ENCODE measurements around the gene FAM9C.
"Not testable (repeated sequence)": the region's sequence is repeated elsewhere in the genome, so short reads cannot be mapped to it uniquely, and the experiment has no call there.

Gene FAM9C

DNA sequence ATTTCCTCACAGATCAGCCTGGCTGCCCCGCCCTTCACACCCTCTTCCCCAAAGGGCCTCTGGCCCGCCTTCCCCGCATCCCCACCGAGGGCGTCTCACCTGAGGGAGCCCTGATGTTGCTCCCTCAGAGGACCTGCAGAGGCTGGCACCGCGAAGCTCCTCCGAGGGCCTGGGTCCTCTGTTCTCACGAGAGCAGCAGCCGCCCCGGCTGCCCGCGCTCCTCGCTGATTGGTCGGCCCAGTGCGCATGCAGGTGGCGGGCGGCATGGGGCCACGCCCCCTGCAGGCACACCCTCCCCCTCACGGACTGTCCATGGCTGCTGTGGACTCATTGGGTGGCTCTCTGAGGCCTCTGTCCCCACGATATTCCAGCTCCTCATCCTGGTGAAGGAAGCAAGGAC is at the start of gene FAM9C:
TSS of gene FAM9C (minus strand) at position 180 of the 400 bp plus-strand sequence. CDS start 831 bp downstream, outside the sequence.
- DNase-seq (ENCODE audit: low read depth): no peak

DNA sequence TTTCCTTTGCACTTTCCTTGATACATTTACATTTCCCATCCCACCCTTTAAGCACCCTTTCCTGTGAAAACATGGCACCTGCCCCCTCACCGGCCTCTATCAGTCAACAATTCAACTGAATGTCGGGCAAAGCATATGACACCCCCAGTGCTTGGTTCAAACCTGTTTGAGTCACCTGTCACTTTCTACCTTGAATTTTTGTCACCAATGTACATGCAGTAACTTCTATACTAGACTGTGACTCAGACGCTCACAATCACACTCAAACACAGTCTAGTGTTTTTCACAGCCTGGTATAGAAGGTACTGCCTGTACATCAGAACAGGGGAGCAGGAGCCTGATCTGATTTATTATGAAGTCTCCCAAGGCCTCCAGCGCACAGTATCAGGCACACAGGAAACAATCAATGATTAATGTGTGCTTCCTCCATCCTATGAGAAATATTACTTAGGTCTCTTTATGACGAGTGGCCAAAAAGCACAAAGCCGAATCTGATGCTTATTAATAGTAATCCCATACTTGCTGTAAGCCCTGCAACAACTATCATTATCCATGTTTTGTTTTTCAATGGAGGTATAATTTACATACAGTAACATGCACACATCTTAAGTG is 49.2 kb upstream of the FAM9C start:
- no peak for DNase-seq (ENCODE audit: low read depth)

DNA sequence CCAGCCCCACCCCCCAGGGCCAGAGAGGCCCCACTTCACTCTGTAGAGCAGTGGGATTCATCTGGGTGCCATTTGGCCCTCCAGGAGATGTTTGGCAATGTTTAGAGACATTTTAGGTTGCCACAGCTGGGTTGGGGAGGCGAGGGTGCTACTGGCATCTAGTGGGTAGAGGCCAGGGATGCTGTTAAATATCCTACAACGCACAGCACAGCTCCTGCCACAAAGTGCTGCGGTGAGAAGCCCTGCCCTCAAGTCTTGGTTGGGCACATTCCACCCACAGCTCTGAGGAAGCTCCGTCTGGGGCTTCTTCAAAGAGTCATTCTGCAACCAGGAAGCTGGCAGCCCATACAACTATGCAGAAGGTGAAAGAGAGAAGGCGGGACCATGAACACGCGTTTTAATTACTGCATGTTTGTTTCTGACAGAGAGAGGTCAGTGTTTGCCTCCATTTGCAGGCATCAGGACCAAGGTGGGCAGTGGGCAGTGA is 48.1 kb upstream of the FAM9C start:
- peak; percentile 49 for DNase-seq (ENCODE audit: low read depth)

DNA sequence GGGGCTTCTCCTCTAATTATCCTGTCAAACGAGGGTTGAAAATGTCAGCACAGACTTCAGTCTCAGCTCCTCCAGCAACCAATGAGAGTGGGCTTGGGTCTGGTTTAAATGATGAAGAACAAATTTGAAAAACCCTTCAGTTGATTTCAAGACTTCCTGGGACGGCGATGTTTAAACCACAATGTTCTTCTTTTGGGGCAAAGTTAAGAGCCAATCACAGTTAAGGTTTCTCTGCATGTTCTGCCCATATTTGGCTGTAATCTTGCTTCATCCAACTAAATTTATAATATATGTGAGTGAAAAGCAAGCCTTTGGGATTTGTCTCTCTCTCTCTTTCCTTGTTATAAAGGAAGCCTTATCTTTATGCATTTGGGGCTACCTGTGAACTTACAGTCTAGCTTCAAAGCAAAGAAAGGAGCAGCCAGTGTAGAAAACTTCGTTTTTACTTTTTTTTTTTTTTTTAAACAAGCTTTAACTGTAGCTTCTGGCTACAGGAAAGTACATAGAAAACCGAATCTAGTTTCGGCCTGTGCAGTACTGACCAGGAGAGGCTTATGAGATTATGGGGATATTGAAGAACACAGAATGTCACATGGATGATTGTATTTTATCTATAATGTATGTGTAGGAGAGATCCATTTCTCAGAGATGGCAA is 46.8 kb upstream of the FAM9C start:
- DNase-seq (ENCODE audit: low read depth): no peak

DNA sequence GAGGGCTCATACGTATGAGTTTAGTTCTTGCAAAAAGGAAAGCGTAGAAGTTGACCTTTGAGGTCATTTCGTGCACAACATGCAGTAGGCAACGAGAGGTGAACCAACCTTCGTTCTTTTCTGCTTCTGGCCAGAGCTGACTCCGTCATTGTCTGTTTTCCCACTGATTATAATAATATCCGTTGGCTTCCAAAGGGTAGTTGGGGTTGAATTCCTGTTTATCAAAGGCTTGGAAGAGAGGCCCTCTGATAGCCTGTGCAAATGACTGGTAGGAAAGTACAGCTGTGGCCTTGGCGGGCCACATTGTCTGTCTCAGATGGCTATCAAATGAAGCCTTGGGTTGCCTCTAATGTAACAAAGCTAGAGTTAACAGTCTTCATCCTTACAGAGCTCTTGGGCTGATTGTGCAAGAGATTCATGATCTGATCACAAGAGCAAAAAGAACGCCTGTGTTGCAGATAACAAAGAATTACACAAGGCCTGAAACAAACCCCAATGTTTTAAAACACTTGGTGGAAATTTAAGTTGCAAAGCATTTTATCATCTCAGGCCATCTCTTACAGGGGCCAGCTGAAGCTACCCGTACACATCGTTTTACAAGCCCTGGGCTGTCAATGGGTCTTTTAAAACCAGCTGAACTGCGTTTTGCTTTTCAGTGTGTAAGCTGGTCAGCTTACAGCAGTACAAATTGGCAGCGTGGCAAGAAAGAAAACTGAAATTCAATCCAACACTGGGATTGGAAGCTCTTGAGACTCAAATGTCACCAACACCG is 46.1 kb upstream of the FAM9C start:
- DNase-seq (ENCODE audit: low read depth): no peak

DNA sequence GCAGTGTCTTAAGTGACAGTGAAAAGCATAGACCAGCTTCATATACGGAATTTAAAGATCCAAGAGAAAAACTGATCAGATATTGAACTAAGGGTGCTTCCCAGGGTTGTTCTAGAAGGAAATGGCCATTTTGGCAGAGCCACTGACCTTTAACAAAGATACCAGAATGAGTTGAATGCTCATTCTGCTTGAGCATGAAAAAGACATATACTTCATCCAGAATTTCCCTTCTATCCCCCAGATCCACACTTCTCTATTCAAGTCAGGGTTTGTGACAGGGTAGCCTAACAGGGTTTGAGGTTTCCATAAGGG is 45.6 kb upstream of the FAM9C start:
- DNase-seq (ENCODE audit: low read depth): no peak

DNA sequence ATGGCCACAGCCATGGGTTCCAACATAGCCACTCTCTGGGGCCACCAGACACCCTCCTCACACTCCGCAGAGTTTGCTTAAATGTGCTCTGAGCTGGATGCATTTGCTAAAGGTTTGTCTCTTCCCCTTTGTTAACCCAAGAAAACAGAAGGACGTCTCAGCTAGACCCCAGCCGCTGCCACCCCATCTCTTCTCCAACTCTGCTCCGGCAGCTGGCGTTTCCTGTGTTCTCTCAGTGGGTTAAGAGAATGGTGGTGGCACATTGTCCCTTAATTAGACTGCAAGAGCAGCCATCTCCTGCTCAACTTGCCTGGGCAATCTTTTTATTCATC is 43.7 kb upstream of the FAM9C start:
- no peak for DNase-seq (ENCODE audit: low read depth)

DNA sequence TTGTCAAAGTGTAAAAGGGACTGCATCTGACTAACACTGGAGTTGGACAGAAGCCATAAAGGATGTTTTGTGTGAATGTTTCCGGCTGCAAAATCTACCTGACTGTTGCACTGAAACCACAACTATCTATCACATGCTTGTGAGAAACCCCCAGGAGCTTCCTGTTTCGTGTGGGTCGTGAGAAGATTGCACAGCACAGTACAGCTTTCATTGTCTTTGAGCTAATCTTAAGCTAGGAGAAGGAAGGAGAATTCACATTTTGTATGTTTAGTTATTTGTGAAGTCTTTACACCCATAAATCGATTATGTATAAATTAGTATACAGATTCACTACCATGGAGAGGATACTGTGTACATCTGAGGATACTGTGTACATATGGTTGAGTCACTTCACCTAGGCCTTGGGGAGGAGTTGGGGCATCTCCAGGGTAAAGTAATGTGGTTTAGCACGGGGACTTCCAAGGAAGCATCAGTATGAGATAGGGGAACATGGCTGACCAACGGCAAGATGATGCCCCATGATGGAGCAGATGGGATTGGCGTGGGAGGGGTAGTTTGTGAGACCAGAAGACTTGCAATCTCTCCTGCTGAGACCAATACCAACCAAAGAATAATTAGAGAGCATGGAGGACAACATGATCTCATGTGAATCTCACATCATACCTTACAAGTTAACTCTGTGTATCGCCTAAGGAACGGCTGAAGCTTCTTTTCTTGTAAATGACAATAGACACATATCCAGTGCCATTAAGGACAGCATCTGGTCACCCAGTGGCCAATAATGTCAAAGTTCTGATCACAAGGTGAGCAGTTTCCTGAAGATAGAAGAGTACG is 43.1 kb upstream of the FAM9C start:
- DNase-seq (ENCODE audit: low read depth): peak; percentile 24

DNA sequence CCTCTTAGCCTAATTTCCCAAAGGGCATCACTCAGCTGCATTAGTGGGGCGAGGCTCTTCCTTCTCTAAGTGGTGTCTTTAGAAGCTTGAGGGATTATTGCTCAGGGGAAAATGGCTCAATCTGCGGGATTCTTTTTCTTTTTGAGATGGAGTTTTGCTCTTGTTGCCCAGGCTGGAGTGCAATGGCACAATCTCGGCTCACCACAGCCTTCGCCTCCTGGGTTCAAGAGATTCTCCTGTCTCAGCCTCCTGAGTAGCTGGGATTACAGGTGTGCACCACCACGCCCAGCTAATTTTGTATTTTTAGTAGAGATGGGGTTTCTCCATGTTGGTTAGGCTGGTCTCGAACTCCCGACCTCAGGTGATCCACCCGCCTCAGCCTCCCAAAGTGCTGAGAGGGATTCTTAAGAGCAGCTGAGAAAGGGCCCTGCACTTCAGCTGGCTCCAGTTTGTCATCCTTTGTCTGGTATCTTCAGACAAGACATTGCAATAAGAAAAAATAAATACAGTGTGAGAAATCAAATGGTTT is 42.4 kb upstream of the FAM9C start:
- not testable (repeated sequence) for DNase-seq (ENCODE audit: low read depth)

DNA sequence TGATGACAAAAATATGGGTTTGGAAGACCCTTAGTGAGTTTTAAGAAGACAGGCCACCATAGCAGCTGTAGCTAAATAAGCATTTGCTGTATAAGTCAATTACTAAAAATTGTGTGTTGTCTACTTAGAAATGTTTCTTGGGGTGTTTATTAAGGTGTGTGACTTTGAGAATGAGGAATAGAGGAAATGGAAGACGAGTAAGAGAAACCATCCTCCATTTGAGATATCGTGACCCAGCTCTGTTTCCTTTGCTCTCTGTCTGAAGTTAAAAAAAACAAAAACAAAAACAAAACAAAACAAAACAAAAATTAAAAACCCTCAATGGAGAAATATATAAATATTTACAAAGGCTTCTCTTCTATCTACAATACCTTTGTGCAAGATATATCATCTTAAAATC is 41.7 kb upstream of the FAM9C start:
- no peak for DNase-seq (ENCODE audit: low read depth)

DNA sequence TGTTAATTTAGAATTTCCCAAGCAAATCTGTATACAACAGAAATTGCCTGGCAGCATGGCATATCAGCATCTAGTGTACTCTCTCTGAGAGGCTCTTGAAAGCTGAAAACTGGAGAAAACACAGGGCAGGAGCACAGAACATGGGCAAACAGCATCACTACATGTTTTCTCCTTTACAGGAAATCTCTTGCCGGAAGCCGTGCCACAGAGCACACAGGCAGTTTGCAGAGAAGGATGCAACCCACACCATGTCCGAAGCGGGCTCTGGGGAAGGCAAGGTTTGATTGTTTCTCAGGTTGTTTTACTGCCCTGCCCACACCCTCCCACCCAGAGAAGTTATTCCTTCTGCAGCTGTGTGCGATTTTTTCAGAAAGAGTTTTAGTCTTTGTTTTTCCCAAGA is 41.1 kb upstream of the FAM9C start:
- peak; percentile 33 for DNase-seq (ENCODE audit: low read depth)

DNA sequence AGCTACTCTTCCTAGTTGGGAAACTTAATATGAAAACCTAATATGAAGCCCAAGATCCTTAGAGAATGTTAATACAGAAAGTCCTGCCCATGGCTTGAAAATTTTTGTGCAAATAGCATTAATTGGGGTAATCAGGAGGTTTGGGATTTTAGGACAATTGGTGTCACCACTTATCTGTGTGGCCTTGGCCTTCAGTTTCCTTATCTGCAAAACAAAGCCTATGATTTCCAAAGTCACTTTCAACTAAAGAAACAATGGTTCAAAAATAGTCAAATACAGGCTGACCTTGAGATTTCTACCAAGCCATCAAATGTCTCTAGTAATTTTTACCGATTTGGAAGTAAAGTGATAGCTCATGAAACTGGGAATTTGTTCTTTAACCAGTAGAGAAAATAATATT is 40.2 kb upstream of the FAM9C start:
- DNase-seq (ENCODE audit: low read depth): no peak

DNA sequence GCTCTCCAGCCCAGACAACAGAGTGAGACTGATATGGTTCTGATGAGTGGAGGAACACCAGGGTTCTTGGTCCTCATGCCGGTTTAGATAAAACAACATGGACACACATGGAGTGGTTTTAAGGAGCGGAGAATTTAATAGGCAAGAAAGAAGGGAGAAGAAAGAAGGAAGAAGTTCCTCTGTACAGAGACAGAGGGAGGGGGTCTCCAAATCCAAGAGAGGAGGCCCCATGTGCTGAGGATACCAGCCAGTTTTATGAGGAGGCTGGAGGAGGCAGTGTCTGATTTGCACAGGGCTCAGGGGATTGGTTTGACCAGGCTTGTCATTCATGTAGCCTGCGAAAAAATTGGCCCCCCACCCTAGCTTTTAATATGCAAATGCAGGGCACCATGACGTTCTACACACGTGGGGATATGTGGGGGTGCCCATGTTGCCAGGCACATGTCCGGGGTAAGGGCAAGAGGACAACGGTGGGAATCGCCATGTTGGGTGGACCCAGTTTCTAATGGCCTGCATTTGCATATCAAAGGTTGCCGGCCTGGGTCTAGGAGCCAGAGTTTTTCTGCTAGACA is 39.4 kb upstream of the FAM9C start:
- DNase-seq (ENCODE audit: low read depth): not testable (repeated sequence)

DNA sequence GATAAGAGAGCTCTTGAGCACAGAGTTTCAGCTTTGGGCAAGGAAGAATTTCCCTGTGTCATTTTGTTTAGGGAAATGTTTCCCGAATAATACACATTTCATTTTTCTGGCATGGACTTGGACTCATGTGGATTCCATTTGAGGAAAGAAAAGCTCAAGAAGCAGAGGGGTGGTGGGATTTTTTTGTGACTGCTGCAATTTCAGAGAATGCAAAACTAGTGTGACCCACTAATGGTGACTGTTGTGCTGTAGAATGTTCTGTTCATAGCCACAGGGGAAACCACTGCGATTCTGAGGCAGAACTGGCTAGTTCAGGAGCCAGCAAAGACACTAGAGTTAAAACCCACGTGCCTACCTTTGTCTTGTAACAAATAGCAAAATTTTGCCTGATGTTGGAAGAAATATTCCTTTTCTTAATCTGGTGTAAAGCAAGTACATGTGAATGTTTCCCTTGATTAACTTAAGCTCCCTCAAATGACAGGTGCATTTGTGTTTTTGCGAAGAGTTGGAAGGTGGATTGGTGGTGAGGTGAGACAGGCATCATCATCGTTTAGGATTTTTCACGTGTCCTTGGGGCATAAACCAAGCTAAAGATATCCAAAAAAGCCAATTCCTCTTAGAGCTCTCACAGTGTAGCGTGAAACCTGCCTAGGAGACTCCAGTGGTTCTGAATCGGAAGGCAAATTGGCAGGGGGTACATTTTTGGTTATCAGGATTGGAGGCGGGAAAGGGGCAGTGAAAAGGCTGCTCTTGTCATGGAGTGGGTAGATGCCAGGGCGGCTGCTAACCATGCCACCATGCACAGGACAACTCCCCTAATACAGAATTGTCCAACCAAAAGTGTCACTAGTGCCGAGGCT is 38.0 kb upstream of the FAM9C start:
- DNase-seq (ENCODE audit: low read depth): no peak

DNA sequence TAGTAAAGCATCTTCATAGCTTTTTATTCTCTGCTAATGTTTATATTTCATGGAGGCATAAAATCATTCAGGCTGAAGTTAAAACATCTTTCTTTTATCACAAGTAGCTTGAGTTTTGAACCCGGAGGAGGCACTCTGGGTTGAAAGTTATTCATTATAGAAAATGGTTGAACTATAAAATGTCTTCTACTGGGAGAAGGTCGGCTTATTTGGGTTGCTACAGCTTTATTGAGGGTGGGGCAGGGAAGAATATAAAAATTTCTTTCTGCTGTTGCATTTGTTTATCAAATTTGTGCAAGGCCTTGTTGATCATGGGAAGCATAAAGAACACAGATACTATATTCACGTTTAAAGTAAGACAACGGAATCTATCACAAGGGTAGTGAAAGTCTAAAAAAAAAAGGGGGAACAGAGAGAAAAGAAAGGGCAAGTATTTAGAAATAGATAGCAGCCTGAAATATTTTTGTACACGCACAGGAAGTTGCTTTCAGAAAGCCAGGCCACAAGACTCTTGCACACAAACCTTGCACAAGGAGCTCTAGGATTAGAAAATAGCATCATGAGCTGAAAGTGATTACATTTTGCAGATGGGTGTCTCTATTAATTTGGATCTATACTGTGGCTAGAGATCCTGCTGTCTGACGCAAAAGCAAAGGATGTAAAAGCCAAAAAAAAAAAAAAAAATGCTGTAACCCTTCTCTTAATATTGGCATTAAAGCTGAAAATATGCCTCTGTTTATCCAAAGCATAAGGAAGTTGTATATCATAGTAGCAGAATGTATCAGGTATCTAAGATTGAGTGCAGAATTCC is 37.2 kb upstream of the FAM9C start:
- no peak for DNase-seq (ENCODE audit: low read depth)

DNA sequence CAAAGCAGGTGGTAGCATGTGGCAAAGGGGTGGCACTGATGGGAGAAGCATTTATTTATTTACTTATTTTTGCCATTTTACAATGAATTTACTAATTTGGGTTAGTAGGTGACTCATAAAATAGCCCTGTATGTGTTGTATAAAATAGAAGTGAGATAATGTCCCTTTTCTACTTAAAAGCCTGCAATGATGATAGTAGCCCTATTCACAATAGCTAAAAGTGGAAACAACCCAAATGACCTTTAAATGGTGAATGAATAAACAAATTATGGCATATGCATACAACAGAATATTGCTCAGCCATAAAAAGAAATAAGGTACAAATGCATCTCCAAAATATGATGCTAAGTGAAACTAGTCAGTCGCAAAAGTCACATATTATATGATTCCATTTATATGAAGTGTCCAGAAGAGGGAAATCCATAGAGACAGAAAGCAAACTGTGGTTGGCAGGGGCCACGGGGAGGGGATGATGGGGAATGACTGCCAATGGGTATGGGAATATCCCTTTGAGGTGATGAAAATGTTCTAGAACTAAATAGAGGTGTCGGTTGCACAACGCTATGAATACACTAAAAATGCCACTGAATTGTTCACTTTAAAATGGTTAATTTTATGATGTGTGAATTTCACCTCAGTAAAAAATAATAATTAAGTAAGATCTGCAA is 35.8 kb upstream of the FAM9C start:
- DNase-seq (ENCODE audit: low read depth): no peak

DNA sequence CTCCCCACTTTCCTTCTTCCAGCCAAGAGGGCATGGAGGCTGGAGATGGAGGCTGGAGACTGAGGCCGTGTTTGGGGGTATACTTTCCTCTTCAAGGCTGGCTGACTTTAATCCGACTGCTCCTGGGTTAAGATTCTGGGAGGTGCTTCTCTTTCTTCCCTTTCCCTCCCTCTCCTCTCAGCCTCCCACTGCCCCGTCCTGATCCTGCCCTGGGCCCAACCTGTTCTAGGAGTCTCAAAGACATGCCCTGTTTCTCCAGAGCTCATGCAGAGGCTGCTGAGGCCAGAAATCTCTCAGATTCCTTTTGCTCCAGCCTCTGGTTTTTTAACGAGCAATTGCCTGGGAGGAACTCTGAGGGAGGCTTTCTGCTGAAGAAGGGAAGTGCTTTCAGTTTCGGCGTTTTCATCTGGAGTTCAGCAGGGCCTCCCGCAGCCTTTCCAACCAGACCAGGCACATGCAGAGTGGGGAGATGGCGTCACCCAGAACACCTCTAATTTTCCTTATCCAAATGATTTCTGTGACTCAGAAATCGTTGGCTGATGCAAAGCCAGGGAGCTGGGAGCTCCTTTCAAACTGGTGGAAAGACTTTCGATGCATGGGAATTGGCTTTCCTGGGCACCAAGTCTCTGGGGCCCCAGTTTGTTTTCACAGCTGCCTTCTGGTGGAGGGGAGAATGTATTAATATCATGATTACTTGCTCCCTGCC is 34.5 kb upstream of the FAM9C start:
- no peak for DNase-seq (ENCODE audit: low read depth)

DNA sequence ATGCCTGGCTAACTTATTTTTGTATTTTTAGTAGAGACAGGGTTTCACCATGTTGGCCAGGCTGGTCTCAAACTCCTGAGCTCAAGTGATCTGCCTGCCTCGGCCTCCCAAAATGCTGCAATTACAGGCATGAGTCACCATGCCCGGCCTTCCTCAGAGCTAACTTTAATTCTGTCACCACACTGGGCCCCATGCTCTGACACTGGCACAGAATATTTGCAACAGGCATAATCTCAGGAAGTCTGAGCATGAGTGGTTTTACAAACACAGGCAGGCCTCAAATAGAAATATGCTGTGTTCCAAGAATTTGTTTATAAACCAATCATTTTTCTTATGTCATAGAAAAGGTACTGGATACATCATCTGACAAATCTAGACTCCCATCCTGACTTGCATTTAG is 32.7 kb upstream of the FAM9C start:
- DNase-seq (ENCODE audit: low read depth): no peak

All from activated T-cell treated with anti-CD3 and anti-CD28 coated beads for 1 hour (primary cell).